ENCODE measurements around the gene EMX2. TPM values are rescaled to one million over a fixed set of nuclear protein-coding genes. Genes with fewer than 3 reads are reported as not detected.

EMX2 gene
- polyA plus RNA-seq, 1 donor from 2014 or later: 0.12 TPM

DNA sequence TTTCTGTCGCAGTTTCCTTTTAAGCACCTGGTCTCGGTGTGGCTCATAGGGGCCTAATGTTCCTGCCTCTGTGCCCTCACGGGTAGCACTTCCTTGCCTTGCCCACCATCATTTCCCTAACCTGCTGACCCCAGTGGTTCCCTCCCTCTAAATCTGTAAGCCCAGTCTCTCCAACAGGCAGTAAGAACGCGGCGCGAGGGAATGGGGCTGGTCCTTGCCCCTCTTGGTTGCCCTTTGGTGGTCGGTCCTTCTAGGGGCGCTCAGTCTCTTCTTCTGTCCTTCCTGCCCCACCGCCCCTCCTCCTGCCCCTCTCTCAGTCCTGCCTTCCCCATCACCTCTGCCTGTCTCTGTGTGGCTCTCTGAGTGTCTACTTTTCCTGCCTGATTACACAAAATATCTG lies 21.2 kb downstream of the EMX2 start:
- H3K4me3 ChIP-seq (ENCODE audit: low read length): no peak overlapping the region
- TF ChIP-seq CTCF (IDR thresholded peaks at IDR 0.05; ENCODE audit: poor library complexity, severe bottlenecking): no peak
- no peak for TF ChIP-seq POLR2AphosphoS5 (IDR thresholded peaks at IDR 0.05)
- no peak for TF ChIP-seq SMC3 (conservative IDR thresholded peaks at IDR 0.05; ENCODE audit: poor library complexity)
- TF ChIP-seq RAD21 (conservative IDR thresholded peaks at IDR 0.05): no peak
- TF ChIP-seq EZH2 (IDR thresholded peaks at IDR 0.05; ENCODE audit: borderline replicate concordance, insufficient read depth, low read length, poor library complexity, severe bottlenecking): no peak
- TF ChIP-seq, protein P1, sequence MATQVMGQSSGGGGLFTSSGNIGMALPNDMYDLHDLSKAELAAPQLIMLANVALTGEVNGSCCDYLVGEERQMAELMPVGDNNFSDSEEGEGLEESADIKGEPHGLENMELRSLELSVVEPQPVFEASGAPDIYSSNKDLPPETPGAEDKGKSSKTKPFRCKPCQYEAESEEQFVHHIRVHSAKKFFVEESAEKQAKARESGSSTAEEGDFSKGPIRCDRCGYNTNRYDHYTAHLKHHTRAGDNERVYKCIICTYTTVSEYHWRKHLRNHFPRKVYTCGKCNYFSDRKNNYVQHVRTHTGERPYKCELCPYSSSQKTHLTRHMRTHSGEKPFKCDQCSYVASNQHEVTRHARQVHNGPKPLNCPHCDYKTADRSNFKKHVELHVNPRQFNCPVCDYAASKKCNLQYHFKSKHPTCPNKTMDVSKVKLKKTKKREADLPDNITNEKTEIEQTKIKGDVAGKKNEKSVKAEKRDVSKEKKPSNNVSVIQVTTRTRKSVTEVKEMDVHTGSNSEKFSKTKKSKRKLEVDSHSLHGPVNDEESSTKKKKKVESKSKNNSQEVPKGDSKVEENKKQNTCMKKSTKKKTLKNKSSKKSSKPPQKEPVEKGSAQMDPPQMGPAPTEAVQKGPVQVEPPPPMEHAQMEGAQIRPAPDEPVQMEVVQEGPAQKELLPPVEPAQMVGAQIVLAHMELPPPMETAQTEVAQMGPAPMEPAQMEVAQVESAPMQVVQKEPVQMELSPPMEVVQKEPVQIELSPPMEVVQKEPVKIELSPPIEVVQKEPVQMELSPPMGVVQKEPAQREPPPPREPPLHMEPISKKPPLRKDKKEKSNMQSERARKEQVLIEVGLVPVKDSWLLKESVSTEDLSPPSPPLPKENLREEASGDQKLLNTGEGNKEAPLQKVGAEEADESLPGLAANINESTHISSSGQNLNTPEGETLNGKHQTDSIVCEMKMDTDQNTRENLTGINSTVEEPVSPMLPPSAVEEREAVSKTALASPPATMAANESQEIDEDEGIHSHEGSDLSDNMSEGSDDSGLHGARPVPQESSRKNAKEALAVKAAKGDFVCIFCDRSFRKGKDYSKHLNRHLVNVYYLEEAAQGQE (IDR thresholded peaks at IDR 0.05; ENCODE audit: borderline replicate concordance): no peak
- no peak for TF ChIP-seq MXI1 (conservative IDR thresholded peaks at IDR 0.05; ENCODE audit: poor library complexity, severe bottlenecking)
- no peak for TF ChIP-seq EP300 (conservative IDR thresholded peaks at IDR 0.05; ENCODE audit: poor library complexity, severe bottlenecking)
- no peak for TF ChIP-seq TAF1 (IDR thresholded peaks at IDR 0.05; ENCODE audit: low read depth)
- H3K9ac ChIP-seq (ENCODE audit: low read length): no peak overlapping the region
- H3K79me2 ChIP-seq (replicated peaks; ENCODE audit: insufficient read depth, low read length): no peaks in the 10 kb centered on the region
- H3K36me3 ChIP-seq (ENCODE audit: insufficient read depth, low read length): no peaks in the 10 kb centered on the region
- H3K9me3 ChIP-seq (ENCODE audit: low read length): no peaks in the 10 kb centered on the region
- H2AFZ ChIP-seq (ENCODE audit: low read depth, low read length): no peak overlapping the region
- H3K27ac ChIP-seq (ENCODE audit: low read length): no peak overlapping the region
- H3K27me3 ChIP-seq (ENCODE audit: insufficient read depth, low read depth, low read length): no peaks in the 10 kb centered on the region
- H3K4me2 ChIP-seq (ENCODE audit: low read length): no peak overlapping the region
- no peaks in the 10 kb centered on the region for H3K9me2 ChIP-seq (ENCODE audit: insufficient read depth, low read length)
- no peaks in the 10 kb centered on the region for H3F3A ChIP-seq (ENCODE audit: insufficient read depth, low read length, poor library complexity, severe bottlenecking)
- no peaks in the 10 kb centered on the region for H4K20me1 ChIP-seq (ENCODE audit: insufficient read depth)

GRCh38 chr10:117565068-117565467 lies 22.5 kb downstream of the EMX2 start:
- no peak overlapping the region for H3K27ac ChIP-seq (ENCODE audit: low read length)
- no peak overlapping the region for H2AFZ ChIP-seq (ENCODE audit: low read depth, low read length)
- H4K20me1 ChIP-seq (ENCODE audit: insufficient read depth): no peaks in the 10 kb centered on the region
- no peaks in the 10 kb centered on the region for H3F3A ChIP-seq (ENCODE audit: insufficient read depth, low read length, poor library complexity, severe bottlenecking)
- H3K27me3 ChIP-seq (ENCODE audit: insufficient read depth, low read depth, low read length): no peaks in the 10 kb centered on the region
- H3K9me3 ChIP-seq (ENCODE audit: low read length): no peaks in the 10 kb centered on the region
- no peak overlapping the region for H3K9ac ChIP-seq (ENCODE audit: low read length)
- H3K4me3 ChIP-seq (ENCODE audit: low read length): no peak overlapping the region
- H3K4me2 ChIP-seq (ENCODE audit: low read length): no peak overlapping the region
- TF ChIP-seq RAD21 (conservative IDR thresholded peaks at IDR 0.05) (no peak), CTCF (IDR thresholded peaks at IDR 0.05; ENCODE audit: poor library complexity, severe bottlenecking) (no peak), EP300 (conservative IDR thresholded peaks at IDR 0.05; ENCODE audit: poor library complexity, severe bottlenecking) (no peak), EZH2 (IDR thresholded peaks at IDR 0.05; ENCODE audit: borderline replicate concordance, insufficient read depth, low read length, poor library complexity, severe bottlenecking) (no peak)
- H3K9me2 ChIP-seq (ENCODE audit: insufficient read depth, low read length): no peaks in the 10 kb centered on the region
- no peaks in the 10 kb centered on the region for H3K79me2 ChIP-seq (replicated peaks; ENCODE audit: insufficient read depth, low read length)
- H3K36me3 ChIP-seq (ENCODE audit: insufficient read depth, low read length): no peaks in the 10 kb centered on the region
